DND-41 (cell line): Measurements from ENCODE around the gene METTL23.

Source experiments
- ATAC-seq: fragments of 200-7000 bp; cut with Tn5 transposase; 3 replicates; pipeline ENCODE4 v1.9.1; 2021; ENCODE audit warnings: low read depth; ENCODE audit not compliant: insufficient read depth
- DNase-seq: peaks from one replicate; pipeline ENCODE4 v3.0.0-alpha.2; 2020
- H2AFZ ChIP-seq: 2 replicates; pipeline ENCODE4 v1.6.0; 2012; ENCODE audit warnings: low read depth, low read length
- H3K27ac ChIP-seq: 2 replicates; pipeline ENCODE4 v1.5.1; 2012; ENCODE audit warnings: low read length, inconsistent platforms
- H3K27me3 ChIP-seq: fragments of 200-600 bp; sonication (generic); 2 replicates; pipeline ENCODE4 v1.6.0; 2012; ENCODE audit warnings: low read length, mild to moderate bottlenecking, inconsistent platforms; ENCODE audit not compliant: insufficient read depth, poor library complexity
- H3K36me3 ChIP-seq: 2 replicates; pipeline ENCODE4 v1.5.1; 2012; ENCODE audit warnings: low read length, inconsistent platforms; ENCODE audit not compliant: insufficient read depth
- H3K4me1 ChIP-seq: 2 replicates; pipeline ENCODE4 v1.5.1; 2012; ENCODE audit warnings: mild to moderate bottlenecking, low read length; ENCODE audit not compliant: insufficient read depth
- H3K4me2 ChIP-seq: 2 replicates; pipeline ENCODE4 v1.6.0; 2012; ENCODE audit warnings: mild to moderate bottlenecking, moderate library complexity, low read length, inconsistent platforms; ENCODE audit not compliant: insufficient read depth
- H3K4me3 ChIP-seq, 2 experiments: fragments of 200-600 bp in 1 of 2; shearing (Covaris generic) in 1 of 2; 2 replicates each; pipeline ENCODE4 v1.5.1; 2012 to 2016; ENCODE audit warnings: inconsistent platforms in 2 of 2, low read length in 2 of 2, mild to moderate bottlenecking in 2 of 2, low read depth in 1 of 2, moderate library complexity in 1 of 2
- H3K79me2 ChIP-seq: 2 replicates; pipeline ENCODE4 v1.6.0; 2012; ENCODE audit warnings: low read length, inconsistent platforms; ENCODE audit not compliant: insufficient read depth
- H3K9ac ChIP-seq: 2 replicates; pipeline ENCODE4 v1.6.0; 2012; ENCODE audit warnings: low read depth, mild to moderate bottlenecking, inconsistent platforms, low read length, moderate library complexity
- H3K9me3 ChIP-seq: 2 replicates; pipeline ENCODE4 v1.5.1; 2012; ENCODE audit warnings: low read length, moderate library complexity, mild to moderate bottlenecking, inconsistent platforms; ENCODE audit not compliant: insufficient read depth, severe bottlenecking
- H4K20me1 ChIP-seq: 2 replicates; pipeline ENCODE4 v1.6.0; 2012; ENCODE audit warnings: low read length; ENCODE audit not compliant: insufficient read depth
- CTCF ChIP-seq: IDR thresholded peaks from 2 replicates; pipeline ENCODE4 v1.5.1; 2012; ENCODE audit warnings: borderline replicate concordance, low read length, moderate library complexity, mild to moderate bottlenecking; ENCODE audit not compliant: poor library complexity, severe bottlenecking; ENCODE audit errors: extremely low read depth
- EZH2 ChIP-seq: IDR thresholded peaks from 3 replicates; pipeline ENCODE4 v1.6.1; 2012; ENCODE audit warnings: borderline replicate concordance, low read depth, mild to moderate bottlenecking, moderate library complexity, low read length, inconsistent platforms; ENCODE audit not compliant: severe bottlenecking

METTL23 gene

GRCh38 chr17:76687298-76688164 lies 39.1 kb upstream of the METTL23 start:
- ATAC-seq: no peak
- H3K9ac ChIP-seq: no peak overlapping the region
- no peaks in the 10 kb centered on the region for H3K36me3 ChIP-seq
- no peaks in the 10 kb centered on the region for H3K4me1 ChIP-seq
- H3K79me2 ChIP-seq: no peaks in the 10 kb centered on the region
- H3K4me3 ChIP-seq: no peak overlapping the region
- no peaks in the 10 kb centered on the region for H3K9me3 ChIP-seq
- H4K20me1 ChIP-seq: no peaks in the 10 kb centered on the region
- H2AFZ ChIP-seq: no peak overlapping the region
- no peak overlapping the region for H3K27ac ChIP-seq
- DNase-seq: no peak
- no peaks in the 10 kb centered on the region for H3K27me3 ChIP-seq
- no peak for TF ChIP-seq EZH2
- TF ChIP-seq CTCF: no peak
- H3K4me2 ChIP-seq: no peak overlapping the region

GRCh38 chr17:76688165-76688622 lies 38.4 kb upstream of the METTL23 start:
- DNase-seq: no peak
- H3K9ac ChIP-seq: no peak overlapping the region
- H3K4me1 ChIP-seq: no peaks in the 10 kb centered on the region
- H3K4me3 ChIP-seq: no peak overlapping the region
- no peaks in the 10 kb centered on the region for H3K36me3 ChIP-seq
- no peak overlapping the region for H2AFZ ChIP-seq
- no peaks in the 10 kb centered on the region for H3K79me2 ChIP-seq
- no peaks in the 10 kb centered on the region for H3K9me3 ChIP-seq
- no peak for ATAC-seq
- TF ChIP-seq EZH2: no peak
- no peak for TF ChIP-seq CTCF
- no peak overlapping the region for H3K4me2 ChIP-seq
- no peak overlapping the region for H3K27ac ChIP-seq
- H4K20me1 ChIP-seq: no peaks in the 10 kb centered on the region
- no peaks in the 10 kb centered on the region for H3K27me3 ChIP-seq

- Histone ChIP-seq H3K4me3 (no peak overlapping the region), H4K20me1 (no peaks in the 10 kb centered on the region), H3K36me3 (no peaks in the 10 kb centered on the region), H3K27me3 (no peaks in the 10 kb centered on the region), H3K27ac (no peak overlapping the region), H3K9ac (no peak overlapping the region), H2AFZ (no peak overlapping the region), H3K79me2 (no peaks in the 10 kb centered on the region), H3K4me2 (no peak overlapping the region), H3K4me1 (no peaks in the 10 kb centered on the region), H3K9me3 (no peaks in the 10 kb centered on the region)
- ATAC-seq: no peak
- DNase-seq: no peak
- TF ChIP-seq CTCF: no peak
- no peak for TF ChIP-seq EZH2
Observed at GRCh38 chr17:76689859-76690258, 36.8 kb upstream of the METTL23 start.
